Left ventricle myocardium inferior (tissue), 1 donor: ENCODE measurements around the gene RIMKLB. TPM values are rescaled to one million over a fixed set of nuclear protein-coding genes. Genes with fewer than 3 reads are reported as not detected.
A peak's percentile ranks its signal among the peaks of the same experiment; 100 is the strongest.

Source experiments
- DNase-seq: peaks from one replicate; pipeline ENCODE4 v3.0.0-alpha.2; 2020
- H3K27ac ChIP-seq: fragments of 200-600 bp; replicated peaks from 2 replicates; pipeline ENCODE4 v1.8.0; 2021
- H3K27me3 ChIP-seq: fragments of 200-600 bp; 2 replicates; pipeline ENCODE4 v1.8.0; 2021; ENCODE audit warnings: low read depth
- H3K36me3 ChIP-seq: fragments of 200-600 bp; 2 replicates; pipeline ENCODE4 v1.8.0; 2021
- H3K4me1 ChIP-seq: fragments of 200-600 bp; 2 replicates; pipeline ENCODE4 v1.8.0; 2021
- H3K4me3 ChIP-seq: fragments of 200-600 bp; 2 replicates; pipeline ENCODE4 v1.8.0; 2021; ENCODE audit warnings: mild to moderate bottlenecking, moderate library complexity
- H3K9me3 ChIP-seq: fragments of 200-600 bp; replicated peaks from 2 replicates; pipeline ENCODE4 v1.8.0; 2021
- intact Hi-C: fragments of 100-400 bp; cut with micrococcal nuclease; formaldehyde crosslinking; loops from one replicate; pipeline ENCODE4 v1.11.0; 2022
- total RNA-seq: library from RNA; stranded (reverse); fragmentation: NEBNext Ultra II Directional; extraction: Animal tissue kit (Norgen Biotek cat#: 25700); gene quantifications from one replicate; pipeline ENCODE4 v1.2.1, GENCODE V29; 2021
- TF ChIP-seq, protein P1 (sequence below): fragments of 200-600 bp; IDR thresholded peaks from 2 replicates; pipeline ENCODE4 v1.8.0; 2021; ENCODE audit warnings: antibody characterized with exemption, mild to moderate bottlenecking, borderline replicate concordance
- donor health status: DM: no; HTN: yes; CAD: no; lungs with severe emphysema.

The RIMKLB gene
- total RNA-seq, 1 donor from 2014 or later = 14.0 TPM

DNA sequence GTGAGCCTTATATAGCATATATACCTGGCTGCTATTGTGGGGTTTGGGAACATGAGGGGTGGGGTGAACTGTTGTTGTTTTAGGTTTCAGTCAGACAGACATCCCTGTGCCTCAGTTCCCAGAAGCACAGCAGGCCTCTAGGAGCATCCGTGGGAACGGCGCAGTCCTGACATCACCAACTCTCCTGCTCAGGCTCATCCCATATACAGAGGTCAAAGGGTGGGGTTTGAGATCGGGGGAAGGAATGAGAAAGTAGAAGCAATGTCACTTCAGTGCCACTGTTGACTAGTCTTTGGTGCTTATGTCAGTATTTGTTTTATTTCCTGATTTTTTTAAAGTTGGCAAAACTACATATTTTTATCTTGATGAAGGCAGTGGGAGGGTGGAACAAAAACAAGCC is 81.5 kb downstream of the RIMKLB start:
- H3K27me3 ChIP-seq = no peaks in the 10 kb centered on the region
- H3K4me3 ChIP-seq = no peak overlapping the region
- no peaks in the 10 kb centered on the region for H3K9me3 ChIP-seq
- TF ChIP-seq, protein P1, sequence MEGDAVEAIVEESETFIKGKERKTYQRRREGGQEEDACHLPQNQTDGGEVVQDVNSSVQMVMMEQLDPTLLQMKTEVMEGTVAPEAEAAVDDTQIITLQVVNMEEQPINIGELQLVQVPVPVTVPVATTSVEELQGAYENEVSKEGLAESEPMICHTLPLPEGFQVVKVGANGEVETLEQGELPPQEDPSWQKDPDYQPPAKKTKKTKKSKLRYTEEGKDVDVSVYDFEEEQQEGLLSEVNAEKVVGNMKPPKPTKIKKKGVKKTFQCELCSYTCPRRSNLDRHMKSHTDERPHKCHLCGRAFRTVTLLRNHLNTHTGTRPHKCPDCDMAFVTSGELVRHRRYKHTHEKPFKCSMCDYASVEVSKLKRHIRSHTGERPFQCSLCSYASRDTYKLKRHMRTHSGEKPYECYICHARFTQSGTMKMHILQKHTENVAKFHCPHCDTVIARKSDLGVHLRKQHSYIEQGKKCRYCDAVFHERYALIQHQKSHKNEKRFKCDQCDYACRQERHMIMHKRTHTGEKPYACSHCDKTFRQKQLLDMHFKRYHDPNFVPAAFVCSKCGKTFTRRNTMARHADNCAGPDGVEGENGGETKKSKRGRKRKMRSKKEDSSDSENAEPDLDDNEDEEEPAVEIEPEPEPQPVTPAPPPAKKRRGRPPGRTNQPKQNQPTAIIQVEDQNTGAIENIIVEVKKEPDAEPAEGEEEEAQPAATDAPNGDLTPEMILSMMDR = no peak
- no peak overlapping the region for H3K27ac ChIP-seq
- no peak for DNase-seq
- intact Hi-C loops = no loop called here
- H3K36me3 ChIP-seq = no peaks in the 10 kb centered on the region
- H3K4me1 ChIP-seq = peaks cover 27% of the 10 kb centered on the region

DNA sequence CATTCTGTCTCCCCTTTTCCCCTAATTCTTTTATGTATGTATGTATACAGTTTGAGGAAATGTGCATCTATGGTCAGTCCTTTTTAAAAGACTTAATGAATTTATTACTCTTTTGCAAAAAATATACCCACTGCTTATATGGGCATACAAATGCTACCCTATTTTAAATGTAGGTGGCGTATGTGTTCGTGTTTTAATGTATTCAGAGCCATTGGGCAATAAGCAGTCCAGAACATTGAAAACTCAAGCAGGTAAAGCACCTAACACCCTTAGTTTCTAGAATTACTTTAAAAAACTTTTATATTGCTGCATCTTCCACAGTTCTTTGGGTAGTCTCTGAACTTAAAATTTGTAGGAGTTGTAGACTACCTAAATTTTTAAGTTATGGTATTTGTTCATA is 82.1 kb downstream of the RIMKLB start:
- Histone ChIP-seq H3K9me3 (no peaks in the 10 kb centered on the region), H3K4me3 (no peak overlapping the region), H3K27ac (no peak overlapping the region), H3K36me3 (no peaks in the 10 kb centered on the region), H3K27me3 (no peaks in the 10 kb centered on the region), H3K4me1 (peaks cover 27% of the 10 kb centered on the region)
- TF ChIP-seq, protein P1 = no peak
- intact Hi-C loops = no loop called here
- no peak for DNase-seq

DNA sequence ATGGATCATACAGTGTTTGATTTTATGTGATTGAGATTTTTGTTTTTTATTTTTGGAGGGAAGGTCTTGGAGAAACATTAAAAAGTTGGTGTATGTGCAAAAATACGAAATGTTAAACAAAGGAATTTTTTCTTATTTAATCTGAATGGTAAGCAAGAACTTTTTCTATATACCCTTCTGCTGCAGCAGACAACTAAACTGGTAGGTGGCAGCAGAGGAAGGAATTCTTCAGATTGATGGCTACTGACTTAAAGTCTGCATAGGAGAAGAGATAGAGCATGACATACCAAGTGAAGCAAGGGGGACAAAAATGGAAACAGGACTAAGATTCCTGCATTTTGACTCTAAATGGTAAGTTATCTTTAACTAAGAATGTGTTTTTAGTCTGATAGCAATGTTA is 82.6 kb downstream of the RIMKLB start:
- Histone ChIP-seq H3K4me1 (peaks cover 27% of the 10 kb centered on the region), H3K27me3 (no peaks in the 10 kb centered on the region), H3K4me3 (no peak overlapping the region), H3K36me3 (no peaks in the 10 kb centered on the region), H3K9me3 (no peaks in the 10 kb centered on the region), H3K27ac (no peak overlapping the region)
- TF ChIP-seq, protein P1 = peak; percentile 57
- no peak for DNase-seq
- intact Hi-C loops = no loop called here

DNA sequence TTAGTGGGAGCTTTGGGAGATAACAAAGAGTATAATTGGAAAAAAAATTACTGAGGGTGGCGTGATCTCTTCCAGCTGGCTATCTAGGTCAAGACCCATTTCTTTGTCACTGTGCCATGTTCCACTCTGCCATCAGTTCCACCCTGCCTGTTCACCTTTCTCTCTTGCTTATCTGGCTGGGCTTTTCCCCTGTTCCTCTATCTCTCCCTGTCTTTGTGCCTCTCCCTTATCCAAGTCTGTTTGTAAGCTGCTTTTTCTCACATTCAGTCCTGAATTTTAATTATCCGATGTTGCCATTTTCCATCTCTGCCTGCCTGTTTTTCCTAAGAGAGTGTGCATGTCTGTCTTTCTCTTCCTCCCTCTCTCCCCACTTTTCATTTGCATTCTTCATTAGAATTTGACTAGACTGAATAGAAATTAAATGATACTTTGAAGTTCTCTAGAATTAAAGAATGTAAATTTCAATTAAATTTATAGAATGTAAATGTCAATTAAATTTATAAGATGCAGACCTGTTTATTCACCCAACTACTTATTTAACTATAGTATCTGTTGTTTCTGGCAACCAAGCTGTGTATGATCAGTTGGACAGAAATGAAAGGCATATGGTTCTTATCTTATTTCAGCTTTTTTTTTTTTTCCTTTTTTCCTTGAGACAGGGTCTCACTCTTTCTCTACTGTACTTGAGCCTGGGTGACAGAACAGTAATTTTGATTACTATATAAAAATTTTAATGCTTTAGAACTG is 83.8 kb downstream of the RIMKLB start:
- intact Hi-C loops = no loop called here
- Histone ChIP-seq H3K27ac (no peak overlapping the region), H3K9me3 (no peaks in the 10 kb centered on the region), H3K4me3 (no peak overlapping the region), H3K27me3 (no peaks in the 10 kb centered on the region), H3K4me1 (peaks cover 27% of the 10 kb centered on the region), H3K36me3 (no peaks in the 10 kb centered on the region)
- no peak for DNase-seq
- TF ChIP-seq, protein P1 = no peak

DNA sequence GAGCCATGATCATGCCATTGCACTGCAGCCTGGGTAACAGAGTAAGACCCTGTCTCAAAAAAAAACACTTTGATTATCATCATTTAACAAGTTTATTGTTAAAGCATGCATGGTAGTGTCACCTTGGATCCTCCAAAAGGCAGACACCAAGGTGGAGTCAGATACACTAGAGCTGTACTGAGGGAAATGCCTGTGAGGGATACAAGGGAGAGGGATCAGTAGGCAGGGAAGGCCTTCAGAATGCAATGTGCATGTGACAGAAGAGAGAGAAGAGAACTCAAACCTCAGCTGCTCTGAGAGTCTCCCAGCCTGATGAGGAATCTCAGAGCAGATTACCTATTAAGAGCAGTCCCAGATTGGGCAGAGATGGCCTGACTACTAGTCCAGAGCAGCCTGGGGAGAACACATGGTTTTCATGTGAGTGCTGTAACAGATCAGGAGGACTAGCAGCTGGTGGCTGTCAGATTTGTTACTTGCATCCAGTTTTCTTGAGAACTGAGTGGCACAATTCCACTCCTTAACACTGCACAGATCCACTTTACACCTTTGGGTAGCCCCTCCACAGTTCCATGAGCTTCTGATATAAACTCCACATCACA is 86.6 kb downstream of the RIMKLB start:
- intact Hi-C loops = no loop called here
- no peak overlapping the region for H3K4me3 ChIP-seq
- TF ChIP-seq, protein P1 = no peak
- no peaks in the 10 kb centered on the region for H3K27me3 ChIP-seq
- no peak for DNase-seq
- H3K27ac ChIP-seq = no peak overlapping the region
- H3K4me1 ChIP-seq = peaks cover 24% of the 10 kb centered on the region
- H3K36me3 ChIP-seq = no peaks in the 10 kb centered on the region
- H3K9me3 ChIP-seq = no peaks in the 10 kb centered on the region
